Small intestine (tissue), 7 donors: Measurements from ENCODE around the gene CEP43. TPM values are rescaled to one million over a fixed set of nuclear protein-coding genes. Genes with fewer than 3 reads are reported as not detected.

Experiments
- DNase-seq, 2 donors: peaks; one replicate each; pipeline versions ENCODE4 v3.0.0 to v3.0.0-alpha.2; 2013
- FAIRE-seq: peaks from 2 replicates; lab custom pipeline; 2012; peaks lifted over from hg19 to GRCh38; lab: Jason Lieb, UNC
- H3K27ac ChIP-seq, 3 donors: one replicate each; pipeline ENCODE4 v1.5.1; 2013; ENCODE audit warnings: low read length in 2 of 3, mild to moderate bottlenecking in 2 of 3, control low read depth in 1 of 3, inconsistent platforms in 1 of 3, low read depth in 1 of 3, moderate library complexity in 1 of 3
- H3K27me3 ChIP-seq, 3 donors: one replicate each; pipeline ENCODE4 v1.6.1; 2013; ENCODE audit warnings: low read length in 3 of 3, inconsistent platforms in 1 of 3; ENCODE audit not compliant: control insufficient read depth in 3 of 3, insufficient read depth in 3 of 3
- H3K36me3 ChIP-seq, 3 donors: one replicate each; pipeline ENCODE4 v1.6.1; 2013; ENCODE audit warnings: low read length in 3 of 3, inconsistent platforms in 1 of 3, low read depth in 1 of 3, mild to moderate bottlenecking in 1 of 3, moderate library complexity in 1 of 3; ENCODE audit not compliant: control insufficient read depth in 3 of 3, insufficient read depth in 2 of 3
- H3K4me1 ChIP-seq, 3 donors: one replicate each; pipeline ENCODE4 v1.6.1; 2013; ENCODE audit warnings: low read length in 2 of 3, inconsistent platforms in 1 of 3, low read depth in 1 of 3, mild to moderate bottlenecking in 1 of 3, moderate library complexity in 1 of 3; ENCODE audit not compliant: control insufficient read depth in 3 of 3, insufficient read depth in 2 of 3
- H3K4me3 ChIP-seq, 3 donors: one replicate each; pipeline ENCODE4 v1.5.1; 2013; ENCODE audit warnings: low read length in 3 of 3, control low read depth in 1 of 3, inconsistent platforms in 1 of 3, low read depth in 1 of 3, mild to moderate bottlenecking in 1 of 3, moderate library complexity in 1 of 3
- H3K9me3 ChIP-seq, 2 donors: one replicate each; pipeline ENCODE4 v1.6.1; 2013; ENCODE audit warnings: low read depth in 1 of 2, low read length in 1 of 2; ENCODE audit not compliant: control insufficient read depth in 2 of 2, insufficient read depth in 1 of 2
- WGBS, 3 donors: extraction: QIAGEN DNeasy Blood & Tissue Kit; methylation state at CpG; one replicate each; pipeline ENCODE4 v1.1.7; 2013; 5-methylcytosine and 5-hydroxymethylcytosine counted together
- polyA plus RNA-seq, 4 donors: library from polyadenylated mRNA; stranded (reverse) in 3 of 4; unstranded in 1 of 4; fragments of 200-250 nt in 3 of 4; fragments of 120-200 nt in 1 of 4; gene quantifications; one replicate each; pipeline versions ENCODE4 v1.2.1 to v1.2.3, GENCODE V29; 2013
- donor health status: healthy with polysubstance abuse.
- donor health status: control.
- donor health status: control.
- donor health status: Bipolar disorder and iron deficiency.
- donor health status: healthy.

CEP43 gene
- polyA plus RNA-seq, 4 donors = 8.4 to 37.9 (median 18.3) TPM

DNA sequence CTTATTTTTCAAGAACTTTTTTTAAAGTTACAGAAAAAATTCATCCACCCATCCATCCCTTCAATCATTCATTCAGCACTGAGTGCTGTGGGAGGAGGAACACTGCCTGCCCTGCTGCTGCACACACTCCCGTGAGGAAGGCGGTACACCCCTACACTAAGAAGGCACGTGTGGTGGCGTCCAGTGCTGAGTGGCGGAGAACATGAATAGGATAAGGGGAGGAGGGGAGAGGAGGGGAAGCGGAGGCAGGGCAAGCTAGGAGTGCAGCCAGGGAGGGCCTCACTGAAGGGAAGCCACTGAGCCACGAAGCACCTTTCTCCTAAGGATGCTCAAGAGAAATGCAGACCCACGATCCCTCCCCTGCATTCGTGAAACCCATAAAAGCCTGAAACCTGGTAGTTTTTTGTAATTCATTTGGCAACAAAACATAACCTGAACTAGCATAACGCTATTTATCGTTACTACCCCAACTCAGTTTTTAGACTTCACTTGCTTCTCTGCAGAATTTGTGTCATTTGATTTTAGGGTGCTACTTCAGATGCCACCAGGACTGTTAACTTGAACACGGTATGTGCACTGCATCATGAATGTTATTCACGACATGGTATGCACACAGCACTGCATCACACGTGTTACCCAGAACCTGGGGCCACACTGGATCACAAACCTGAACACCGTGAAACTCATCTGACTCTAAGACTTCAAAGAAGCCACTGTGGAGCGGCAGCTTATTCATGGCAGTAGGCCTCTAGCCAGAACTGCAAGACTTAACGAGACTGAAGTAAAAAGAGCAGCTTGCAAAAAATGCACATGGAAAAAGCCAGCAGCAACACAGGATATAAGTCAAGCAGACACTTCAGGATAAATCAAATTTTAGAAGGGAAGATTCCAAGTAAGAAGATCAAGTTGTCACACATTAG, 46.4 kb upstream of the CEP43 start:
- Histone ChIP-seq H3K4me3 (no peak overlapping the region), H3K9me3 (no peaks in the 10 kb centered on the region), H3K27me3 (no peaks in the 10 kb centered on the region), H3K4me1 (peaks cover 0 to 9% (median 0%) of the 10 kb centered on the region in 3 donors), H3K27ac (no peak overlapping the region), H3K36me3 (peaks cover 0 to 31% (median 0%) of the 10 kb centered on the region in 3 donors)
- FAIRE-seq (no peak), DNase-seq (no peak)
- 86 to 89% (median 89%) methylated on average over 17 of the region's 17 CpGs for WGBS, 3 donors

- DNase-seq (peak in 1 of 2 donors; percentile 33), FAIRE-seq (no peak)
- WGBS, 3 donors = 92 to 98% (median 92%) methylated on average over 6 of the region's 6 CpGs
- H3K4me3 ChIP-seq = no peak overlapping the region
- peaks cover 0 to 10% (median 2%) of the 10 kb centered on the region in 3 donors for H3K4me1 ChIP-seq
- no peaks in the 10 kb centered on the region for H3K9me3 ChIP-seq
- no peaks in the 10 kb centered on the region for H3K27me3 ChIP-seq
- H3K36me3 ChIP-seq = peaks cover 0 to 26% (median 0%) of the 10 kb centered on the region in 3 donors
- peak overlapping the region in 1 of 3 donors; percentile 14 for H3K27ac ChIP-seq
These were observed 45.0 kb upstream of the CEP43 start for GRCh38 chr6:166954118-166954713.

DNA sequence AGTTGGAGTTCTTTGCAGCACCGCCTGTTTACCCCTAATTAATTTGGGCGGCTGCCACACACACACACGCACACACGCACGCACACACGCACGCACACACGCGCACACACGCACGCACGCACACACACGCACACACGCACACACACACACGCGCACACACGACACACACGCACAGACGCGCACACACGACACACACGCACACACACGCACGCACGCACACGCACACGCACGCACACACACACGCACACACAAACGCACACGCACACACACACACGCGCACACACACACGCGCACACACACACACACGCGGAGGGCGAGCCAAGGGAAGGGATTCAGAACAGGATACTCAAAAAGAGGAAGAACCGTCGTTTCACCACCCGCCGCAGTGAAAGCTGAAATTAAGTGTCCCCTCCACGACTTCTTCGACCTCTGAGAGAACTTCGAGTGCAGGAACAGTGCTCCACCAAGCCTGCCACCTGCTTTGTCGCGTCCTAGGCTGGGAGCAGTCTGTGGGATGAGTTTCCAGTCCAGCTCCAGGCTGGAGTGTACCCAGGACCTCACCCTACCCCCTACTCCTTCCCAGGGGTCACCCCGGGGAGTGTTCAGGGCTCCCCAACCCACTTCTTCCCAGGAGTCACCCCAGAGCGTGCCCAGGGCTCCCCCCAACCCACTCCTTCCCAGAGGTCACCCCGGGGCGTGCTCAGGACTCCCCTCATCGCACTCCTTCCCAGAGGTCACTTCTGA, 43.9 kb upstream of the CEP43 start:
- peaks cover 0 to 10% (median 3%) of the 10 kb centered on the region in 3 donors for H3K4me1 ChIP-seq
- no peak for FAIRE-seq
- H3K27ac ChIP-seq = peak overlapping the region; percentile 27 to 71 (median 44)
- peaks cover 0 to 17% (median 0%) of the 10 kb centered on the region in 3 donors for H3K36me3 ChIP-seq
- no peaks in the 10 kb centered on the region for H3K27me3 ChIP-seq
- peak overlapping the region; percentile 59 to 97 (median 64) for H3K4me3 ChIP-seq
- 13 to 47% (median 26%) methylated on average over 25 to 52 of the region's 52 CpGs for WGBS, 3 donors
- no peaks in the 10 kb centered on the region for H3K9me3 ChIP-seq
- DNase-seq = peak; percentile 47 to 48

- WGBS, 3 donors = 0 to 1% (median 1%) methylated on average over 41 to 54 of the region's 54 CpGs
- no peak for FAIRE-seq
- Histone ChIP-seq H3K4me1 (peaks cover 0 to 10% (median 3%) of the 10 kb centered on the region in 3 donors), H3K4me3 (peak overlapping the region; percentile 59 to 97 (median 64)), H3K27ac (peak overlapping the region; percentile 27 to 71 (median 44)), H3K36me3 (peaks cover 0 to 11% (median 0%) of the 10 kb centered on the region in 3 donors), H3K9me3 (no peaks in the 10 kb centered on the region), H3K27me3 (no peaks in the 10 kb centered on the region)
- no peak for DNase-seq
These were observed 43.2 kb upstream of the CEP43 start for GRCh38 chr6:166955865-166956443.

DNA sequence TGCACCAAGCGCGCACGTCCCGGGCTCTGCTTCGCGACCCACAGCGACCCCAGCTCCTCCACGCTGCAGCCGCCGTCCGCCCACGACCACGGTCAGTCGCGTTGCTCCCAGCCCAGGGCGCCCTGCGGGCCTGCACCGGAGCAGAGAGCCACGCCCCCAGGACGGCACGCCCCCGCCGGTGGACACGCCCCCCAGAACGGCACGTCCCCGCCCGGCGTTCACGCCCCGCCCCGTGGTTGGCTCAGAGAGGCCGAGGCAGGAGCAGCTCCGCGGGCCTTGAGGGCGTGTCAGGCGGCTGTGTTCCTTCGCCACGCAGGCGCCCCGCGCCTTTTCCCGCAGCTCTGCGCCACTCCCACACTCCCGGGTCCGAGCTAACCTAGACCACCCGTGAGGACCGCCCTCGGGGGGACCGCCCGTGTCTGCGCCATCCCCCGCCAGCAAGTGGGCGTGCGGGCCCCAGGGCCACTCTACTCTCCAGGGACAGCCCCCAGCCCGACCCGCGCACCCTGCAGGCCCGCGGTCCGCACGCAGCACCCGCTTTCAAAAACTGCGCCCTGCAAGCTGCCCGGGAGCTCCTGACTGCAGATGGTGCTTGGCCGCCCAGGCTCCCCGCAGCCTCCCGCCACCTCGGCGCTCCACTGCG, 42.6 kb upstream of the CEP43 start, which contains the start of gene RNASET2:
Gene RNASET2, minus strand, starts transcription at position 107 of the 643 bp plus-strand sequence. CDS start 368 bp downstream, outside the sequence.
- no peaks in the 10 kb centered on the region for H3K9me3 ChIP-seq
- WGBS, 3 donors = 0 to 1% (median 1%) methylated on average over 36 to 71 of the region's 71 CpGs
- FAIRE-seq = no peak
- H3K27me3 ChIP-seq = no peaks in the 10 kb centered on the region
- DNase-seq = peak; percentile 94 to 97
- peak within 1 kb of the TSS; percentile 59 to 97 (median 64) for H3K4me3 ChIP-seq
- H3K27ac ChIP-seq = peak within 1 kb of the TSS; percentile 68 to 97 (median 96)
- H3K4me1 ChIP-seq = peaks cover 0 to 10% (median 3%) of the 10 kb centered on the region in 3 donors
- peaks cover 0 to 8% (median 0%) of the 10 kb centered on the region in 3 donors for H3K36me3 ChIP-seq

- FAIRE-seq (no peak), DNase-seq (peak; percentile 61 to 87)
- Histone ChIP-seq H3K4me3 (peak overlapping the region; percentile 59 to 72 (median 64)), H3K36me3 (peaks cover 0 to under 1% (median 0%) of the 10 kb centered on the region in 3 donors), H3K27me3 (no peaks in the 10 kb centered on the region), H3K9me3 (no peaks in the 10 kb centered on the region), H3K27ac (peak overlapping the region; percentile 68 to 97 (median 96)), H3K4me1 (peaks cover 0 to 10% (median 3%) of the 10 kb centered on the region in 3 donors)
- WGBS, 3 donors = 2 to 6% (median 5%) methylated on average over 26 of the region's 26 CpGs
These were observed 42.0 kb upstream of the CEP43 start for GRCh38 chr6:166957087-166957804.

DNA sequence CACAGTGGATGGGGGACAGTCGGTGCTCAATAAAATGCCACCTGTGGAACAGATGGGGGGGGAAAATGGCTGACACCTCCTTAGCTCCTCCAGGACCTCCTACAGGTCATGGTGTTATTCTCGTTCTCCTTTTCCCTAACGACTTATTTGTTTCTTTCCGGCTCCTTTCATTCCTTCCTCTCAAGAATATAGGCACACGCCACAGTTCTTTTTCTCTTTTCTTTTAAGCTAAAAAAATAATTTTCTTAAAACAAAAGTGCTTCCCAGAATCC, 41.5 kb upstream of the CEP43 start:
- no peak overlapping the region for H3K4me3 ChIP-seq
- H3K9me3 ChIP-seq = no peaks in the 10 kb centered on the region
- 73 to 83% (median 79%) methylated on average over 5 of the region's 5 CpGs for WGBS, 3 donors
- DNase-seq (no peak), FAIRE-seq (no peak)
- H3K4me1 ChIP-seq = peaks cover 0 to 10% (median 3%) of the 10 kb centered on the region in 3 donors
- H3K27me3 ChIP-seq = no peaks in the 10 kb centered on the region
- H3K36me3 ChIP-seq = no peaks in the 10 kb centered on the region
- peak overlapping the region in 2 of 3 donors; percentile 96 to 97 for H3K27ac ChIP-seq
